NCI-H345 treated with DMSO at 0.1 percent for 48 hours (cell line): ENCODE data around the gene MPZL3.

Source experiments
- DNase-seq: peaks from one replicate; lab custom pipeline; 2025; ENCODE audit not compliant: unreplicated experiment; lab: John Stamatoyannopoulos, UW

The MPZL3 gene

GRCh38 chr11:118264569-118265465 lies 12.7 kb upstream of the MPZL3 start:
- DNase-seq = no peak

GRCh38 chr11:118263695-118264568 lies 11.8 kb upstream of the MPZL3 start, which contains the start of gene MPZL2:
Gene MPZL2 (minus strand): TSS chr11:118264297. CDS start chr11:118264153, 144 bp downstream.
- no peak for DNase-seq

- DNase-seq = no peak
Observed at GRCh38 chr11:118263112-118263511, 10.9 kb upstream of the MPZL3 start.

GRCh38 chr11:118260353-118260752 lies 8.2 kb upstream of the MPZL3 start:
- no peak for DNase-seq

GRCh38 chr11:118259138-118259537 lies 7.0 kb upstream of the MPZL3 start:
- no peak for DNase-seq

- DNase-seq = no peak
Observed at GRCh38 chr11:118258410-118258809, 6.2 kb upstream of the MPZL3 start.

- no peak for DNase-seq
Observed at GRCh38 chr11:118252688-118253087, 523 bp upstream of the MPZL3 start.

GRCh38 chr11:118247041-118247440 lies 5.1 kb downstream of the MPZL3 start:
- DNase-seq = no peak

GRCh38 chr11:118245936-118246562 lies 6.1 kb downstream of the MPZL3 start:
- DNase-seq = no peak

GRCh38 chr11:118243993-118244762 lies 8.0 kb downstream of the MPZL3 start:
- no peak for DNase-seq

- no peak for DNase-seq
Observed at GRCh38 chr11:118243161-118243560, 9.0 kb downstream of the MPZL3 start.

GRCh38 chr11:118241764-118242098 lies 10.4 kb downstream of the MPZL3 start:
- DNase-seq = no peak

- DNase-seq = no peak
Observed at GRCh38 chr11:118240999-118241763, 11.0 kb downstream of the MPZL3 start.

- DNase-seq = no peak
Observed at GRCh38 chr11:118239509-118240205, 12.5 kb downstream of the MPZL3 start.

GRCh38 chr11:118238929-118239328 lies 13.2 kb downstream of the MPZL3 start:
- DNase-seq = no peak

- no peak for DNase-seq
Observed at GRCh38 chr11:118238421-118238820, 13.7 kb downstream of the MPZL3 start.

GRCh38 chr11:118236170-118236569 lies 16.0 kb downstream of the MPZL3 start:
- no peak for DNase-seq

- no peak for DNase-seq
Observed at GRCh38 chr11:118234833-118235232, 17.3 kb downstream of the MPZL3 start.

- no peak for DNase-seq
Observed at GRCh38 chr11:118233850-118234249, 18.3 kb downstream of the MPZL3 start.
